GM18870 (cell line): Measurements from ENCODE around the gene P2RX3.

Source experiments
- ATAC-seq: cut with Tn5 transposase; IDR thresholded peaks from one replicate; pipeline ENCODE4 v1.9.1; 2021; ENCODE audit warnings: moderate library complexity; ENCODE audit not compliant: unreplicated experiment

P2RX3 gene

GRCh38 chr11:57368106-57368844, 30.1 kb downstream of the P2RX3 start:
- ATAC-seq, result no peak

- ATAC-seq, result no peak
These were observed 30.7 kb downstream of the P2RX3 start for GRCh38 chr11:57368845-57369232.

GRCh38 chr11:57370251-57370650, 32.1 kb downstream of the P2RX3 start:
- no peak for ATAC-seq

GRCh38 chr11:57370941-57371340, 32.8 kb downstream of the P2RX3 start:
- no peak for ATAC-seq

- ATAC-seq, result no peak
These were observed 35.0 kb downstream of the P2RX3 start for GRCh38 chr11:57373146-57373545.

- ATAC-seq, result no peak
These were observed 36.8 kb downstream of the P2RX3 start for GRCh38 chr11:57374966-57375365.

GRCh38 chr11:57375490-57375889, 37.3 kb downstream of the P2RX3 start:
- no peak for ATAC-seq

GRCh38 chr11:57376095-57377090, 38.2 kb downstream of the P2RX3 start:
- ATAC-seq, result no peak

GRCh38 chr11:57377107-57377506, 39.0 kb downstream of the P2RX3 start:
- no peak for ATAC-seq

GRCh38 chr11:57378186-57378585, 40.0 kb downstream of the P2RX3 start:
- no peak for ATAC-seq

GRCh38 chr11:57379732-57380131, 41.6 kb downstream of the P2RX3 start:
- ATAC-seq, result no peak

GRCh38 chr11:57380975-57381374, 42.8 kb downstream of the P2RX3 start, which contains the start of gene PRG3:
Gene PRG3, minus strand, starts transcription at chr11:57381150. Its CDS starts 442 bp downstream, at chr11:57380708.
- no peak for ATAC-seq

GRCh38 chr11:57386178-57386940, 48.2 kb downstream of the P2RX3 start:
- ATAC-seq, result no peak

- ATAC-seq, result no peak
These were observed 49.3 kb downstream of the P2RX3 start for GRCh38 chr11:57387289-57388030.

- ATAC-seq, result no peak
These were observed 52.4 kb downstream of the P2RX3 start, which contains the start of gene PRG2 for GRCh38 chr11:57390535-57390934. Gene PRG2, minus strand, starts transcription at chr11:57390650. Its CDS starts 706 bp downstream, at chr11:57389944.

- no peak for ATAC-seq
These were observed 53.0 kb downstream of the P2RX3 start for GRCh38 chr11:57391111-57391510.

- no peak for ATAC-seq
These were observed 53.4 kb downstream of the P2RX3 start for GRCh38 chr11:57391539-57391938.

GRCh38 chr11:57392066-57392762, 54.1 kb downstream of the P2RX3 start:
- no peak for ATAC-seq

GRCh38 chr11:57392763-57393105, 54.6 kb downstream of the P2RX3 start:
- ATAC-seq, result no peak
